Osteoblast (primary cell): ENCODE results near the gene WDR45B. TPM values are rescaled to one million over a fixed set of nuclear protein-coding genes. Genes with fewer than 3 reads are reported as not detected.

ENCODE experiments used
- DNase-seq: peaks from one replicate; pipeline ENCODE4 v3.0.0; 2011; ENCODE audit warnings: low spot score, mixed read lengths; ENCODE audit not compliant: insufficient read length; ENCODE audit errors: missing footprints
- H2AFZ ChIP-seq: 2 replicates; pipeline ENCODE4 v1.6.0; 2011; ENCODE audit warnings: mild to moderate bottlenecking, low read length
- H3K27ac ChIP-seq: 2 replicates; pipeline ENCODE4 v1.5.1; 2011; ENCODE audit warnings: mild to moderate bottlenecking, low read depth, low read length, moderate library complexity
- H3K27me3 ChIP-seq: 2 replicates; pipeline ENCODE4 v1.6.0; 2012; ENCODE audit warnings: mild to moderate bottlenecking, control low read depth, inconsistent platforms, low read length, moderate library complexity; ENCODE audit not compliant: insufficient read depth
- H3K36me3 ChIP-seq: 2 replicates; pipeline ENCODE4 v1.5.1; 2011; ENCODE audit warnings: mild to moderate bottlenecking, low read length, control low read depth, moderate library complexity; ENCODE audit not compliant: insufficient read depth
- H3K4me1 ChIP-seq: 2 replicates; pipeline ENCODE4 v1.5.1; 2011; ENCODE audit warnings: mild to moderate bottlenecking, low read length, control low read depth, moderate library complexity; ENCODE audit not compliant: insufficient read depth
- H3K4me2 ChIP-seq: 2 replicates; pipeline ENCODE4 v1.6.0; 2011; ENCODE audit warnings: mild to moderate bottlenecking, low read length; ENCODE audit not compliant: insufficient read depth
- H3K4me3 ChIP-seq: fragments of 200-600 bp; sonication (generic); 3 replicates; pipeline ENCODE4 v1.5.1; 2012; ENCODE audit warnings: mild to moderate bottlenecking, low read length, inconsistent platforms; ENCODE audit not compliant: insufficient read depth
- H3K79me2 ChIP-seq: 2 replicates; pipeline ENCODE4 v1.6.0; 2012; ENCODE audit warnings: mild to moderate bottlenecking, low read length, control low read depth, inconsistent platforms; ENCODE audit not compliant: insufficient read depth
- H3K9me3 ChIP-seq: 2 replicates; pipeline ENCODE4 v1.5.1; 2011; ENCODE audit warnings: low read depth, low read length, control low read depth
- H4K20me1 ChIP-seq: 2 replicates; pipeline ENCODE4 v1.6.0; 2012; ENCODE audit warnings: mild to moderate bottlenecking, low read length, control low read depth; ENCODE audit not compliant: insufficient read depth
- CTCF ChIP-seq: IDR thresholded peaks from 2 replicates; pipeline ENCODE4 v1.5.1; 2011; ENCODE audit warnings: mild to moderate bottlenecking, low read depth, low read length, moderate library complexity; ENCODE audit errors: extremely low read depth
- total RNA-seq: library from RNA; depleted of rRNA; stranded (reverse); fragments of >200 nt; gene quantifications from 2 replicates; pipeline ENCODE4 v1.2.3, GENCODE V29; 2012

Gene WDR45B
- total RNA-seq, 1 donor: 66.2 TPM

GRCh38 chr17:82659886-82660285 lies 11.6 kb upstream of the WDR45B start:
- Histone ChIP-seq H3K9me3 (no peaks in the 10 kb centered on the region), H3K36me3 (no peaks in the 10 kb centered on the region), H3K4me3 (no peak overlapping the region), H2AFZ (no peak overlapping the region), H3K27me3 (no peaks in the 10 kb centered on the region), H3K27ac (no peak overlapping the region), H4K20me1 (no peaks in the 10 kb centered on the region), H3K79me2 (no peaks in the 10 kb centered on the region), H3K4me1 (no peaks in the 10 kb centered on the region), H3K4me2 (no peak overlapping the region)
- no peak for TF ChIP-seq CTCF
- peak; percentile 35 for DNase-seq

DNA sequence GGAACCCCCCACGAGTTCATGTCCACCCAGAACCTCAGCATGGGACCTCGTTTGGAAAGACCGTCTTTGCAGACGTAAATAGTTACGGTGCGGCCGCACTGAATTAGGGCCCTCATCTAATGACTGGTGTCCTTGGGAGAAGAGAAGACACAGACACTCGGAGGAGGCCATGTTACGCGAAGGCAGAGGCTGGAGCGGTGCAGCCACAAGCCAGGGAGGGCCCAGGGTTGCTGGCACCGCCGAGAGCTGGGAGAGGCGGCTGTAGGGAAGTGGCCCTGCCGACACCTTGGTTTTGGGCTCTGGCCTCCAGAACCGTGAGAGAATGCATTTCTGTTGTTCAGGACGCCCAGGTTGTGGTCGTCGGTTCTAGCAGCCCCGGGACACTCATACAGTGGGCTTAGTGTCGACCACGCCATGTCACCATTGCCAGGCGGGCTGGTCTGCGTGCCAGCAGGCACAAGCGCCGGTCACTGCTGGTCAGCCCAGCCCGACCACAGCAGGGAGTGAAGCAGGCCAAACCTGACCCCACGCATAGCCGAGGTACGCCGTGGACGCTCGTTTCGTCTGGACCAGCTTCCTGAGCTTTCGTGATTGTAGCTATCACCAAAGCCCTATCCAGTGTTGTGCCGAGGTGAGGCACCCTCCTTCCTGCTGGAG lies 10.7 kb upstream of the WDR45B start:
- Histone ChIP-seq H3K36me3 (no peaks in the 10 kb centered on the region), H3K9me3 (no peaks in the 10 kb centered on the region), H3K27ac (no peak overlapping the region), H3K4me3 (no peak overlapping the region), H3K4me2 (no peak overlapping the region), H4K20me1 (no peaks in the 10 kb centered on the region), H3K27me3 (no peaks in the 10 kb centered on the region), H2AFZ (no peak overlapping the region), H3K79me2 (no peaks in the 10 kb centered on the region), H3K4me1 (no peaks in the 10 kb centered on the region)
- TF ChIP-seq CTCF: no peak
- DNase-seq: peak; percentile 22

- no peak overlapping the region for H2AFZ ChIP-seq
- no peaks in the 10 kb centered on the region for H3K9me3 ChIP-seq
- peak; percentile 61 for DNase-seq
- no peaks in the 10 kb centered on the region for H4K20me1 ChIP-seq
- no peaks in the 10 kb centered on the region for H3K36me3 ChIP-seq
- no peaks in the 10 kb centered on the region for H3K27me3 ChIP-seq
- no peak overlapping the region for H3K4me2 ChIP-seq
- H3K27ac ChIP-seq: no peak overlapping the region
- TF ChIP-seq CTCF: no peak
- H3K79me2 ChIP-seq: no peaks in the 10 kb centered on the region
- no peaks in the 10 kb centered on the region for H3K4me1 ChIP-seq
- no peak overlapping the region for H3K4me3 ChIP-seq
Measured at GRCh38 chr17:82658331-82658730, 10.1 kb upstream of the WDR45B start.

DNA sequence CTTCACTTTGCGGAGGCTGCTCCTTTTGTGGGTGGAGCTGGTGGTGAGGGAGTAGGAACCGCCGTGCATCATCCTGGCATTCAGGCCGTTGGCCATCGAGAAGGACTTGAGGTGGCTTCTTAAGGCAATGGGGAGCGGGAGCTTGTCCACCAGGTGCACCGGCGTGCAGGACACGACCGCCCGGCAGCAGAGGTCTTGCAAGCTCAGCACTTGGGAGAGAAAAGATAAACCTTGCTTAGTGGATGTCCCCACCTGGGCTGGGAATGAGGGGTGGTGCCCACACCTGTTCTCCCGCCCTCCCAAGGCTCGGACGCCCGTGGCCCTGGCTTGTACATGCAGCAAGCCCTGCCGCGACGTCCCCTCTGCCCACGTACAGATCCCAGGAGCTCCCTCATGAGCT lies 9.7 kb upstream of the WDR45B start:
- Histone ChIP-seq H3K4me1 (no peaks in the 10 kb centered on the region), H4K20me1 (no peaks in the 10 kb centered on the region), H2AFZ (no peak overlapping the region), H3K79me2 (no peaks in the 10 kb centered on the region), H3K4me3 (no peak overlapping the region), H3K36me3 (no peaks in the 10 kb centered on the region), H3K27me3 (no peaks in the 10 kb centered on the region), H3K4me2 (no peak overlapping the region), H3K9me3 (no peaks in the 10 kb centered on the region), H3K27ac (no peak overlapping the region)
- no peak for TF ChIP-seq CTCF
- DNase-seq: peak; percentile 58
